Spleen (tissue), 7 donors: ENCODE data around the gene RNF13.

Source experiments
- POLR2A ChIP-seq, 3 donors: fragments of 450-650 bp; IDR thresholded peaks; one replicate each; pipeline ENCODE4 v1.5.1; 2017; ENCODE audit warnings: antibody characterized with exemption in 3 of 3, mild to moderate bottlenecking in 1 of 3
- TF ChIP-seq, protein P1 (sequence below), 11 experiments: fragments of 200-600 bp in 7 of 11; fragments of 450-650 bp in 4 of 11; sonication (generic) in 4 of 11; IDR thresholded peaks in 8 of 11; conservative IDR thresholded peaks in 3 of 11; 1 replicate in 7 of 11; 2 replicates in 4 of 11; pipeline versions ENCODE4 v1.4.0 to v1.8.0; 2016 to 2021; ENCODE audit warnings: antibody characterized with exemption in 11 of 11, inconsistent platforms in 4 of 11, mild to moderate bottlenecking in 1 of 11
- donor health status: DM: no; HTN: no; CAD: no; lungs with moderate emphysema.
- donor health status: DM: no; HTN: no; CAD: no.
- donor health status: DM: no; HTN: no; CAD: no.

DNA sequence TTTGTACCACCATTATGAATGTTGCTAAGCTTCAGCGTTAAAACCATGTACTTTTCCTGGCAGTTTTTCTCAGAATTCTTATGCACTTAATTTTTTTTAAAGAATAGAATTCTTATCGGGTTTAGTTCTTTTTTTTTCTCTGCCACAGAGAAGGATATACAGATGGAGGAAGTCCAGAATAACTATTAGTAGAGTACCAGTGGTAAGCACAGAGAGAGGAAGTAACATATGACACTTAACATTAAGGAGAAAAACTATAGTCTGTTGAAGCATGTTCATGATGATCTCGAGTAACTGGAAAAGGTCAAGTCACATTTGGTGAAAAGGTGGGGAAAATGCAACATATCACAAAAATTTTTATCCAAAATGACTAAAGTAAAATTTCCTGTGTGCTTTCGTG is 68.9 kb downstream of the RNF13 start:
- TF ChIP-seq POLR2A (IDR thresholded peaks at IDR 0.05) = no peak
- TF ChIP-seq, protein P1, sequence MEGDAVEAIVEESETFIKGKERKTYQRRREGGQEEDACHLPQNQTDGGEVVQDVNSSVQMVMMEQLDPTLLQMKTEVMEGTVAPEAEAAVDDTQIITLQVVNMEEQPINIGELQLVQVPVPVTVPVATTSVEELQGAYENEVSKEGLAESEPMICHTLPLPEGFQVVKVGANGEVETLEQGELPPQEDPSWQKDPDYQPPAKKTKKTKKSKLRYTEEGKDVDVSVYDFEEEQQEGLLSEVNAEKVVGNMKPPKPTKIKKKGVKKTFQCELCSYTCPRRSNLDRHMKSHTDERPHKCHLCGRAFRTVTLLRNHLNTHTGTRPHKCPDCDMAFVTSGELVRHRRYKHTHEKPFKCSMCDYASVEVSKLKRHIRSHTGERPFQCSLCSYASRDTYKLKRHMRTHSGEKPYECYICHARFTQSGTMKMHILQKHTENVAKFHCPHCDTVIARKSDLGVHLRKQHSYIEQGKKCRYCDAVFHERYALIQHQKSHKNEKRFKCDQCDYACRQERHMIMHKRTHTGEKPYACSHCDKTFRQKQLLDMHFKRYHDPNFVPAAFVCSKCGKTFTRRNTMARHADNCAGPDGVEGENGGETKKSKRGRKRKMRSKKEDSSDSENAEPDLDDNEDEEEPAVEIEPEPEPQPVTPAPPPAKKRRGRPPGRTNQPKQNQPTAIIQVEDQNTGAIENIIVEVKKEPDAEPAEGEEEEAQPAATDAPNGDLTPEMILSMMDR (IDR thresholded peaks at IDR 0.05 in 8 of 11, conservative IDR thresholded peaks at IDR 0.05 in 3 of 11) = no peak
